Caco-2 (cell line): ENCODE results near the gene MSL3. TPM values are rescaled to one million over a fixed set of nuclear protein-coding genes. Genes with fewer than 3 reads are reported as not detected.

Experiments used
- BruUV-seq: library from RNA; stranded (reverse); fragments of 400-500 nt; replicated peaks from 2 replicates; lab custom pipeline; 2021; lab: Mats Ljungman, UMichigan
- CTCF ChIA-PET: fragments of 300-600 bp; sonication (Branson Sonifier 250); formaldehyde crosslinking; loops from one replicate; lab custom pipeline; 2022; ENCODE audit warnings: antibody characterized with exemption; lab: Charles Lee
- POLR2A ChIA-PET: fragments of 300-600 bp; sonication (Branson Sonifier 250); formaldehyde crosslinking; loops from one replicate; lab custom pipeline; 2022; ENCODE audit warnings: antibody characterized with exemption; lab: Charles Lee
- DNase-seq, 2 experiments: peaks; one replicate each; pipeline versions ENCODE4 v3.0.0 to v3.0.0-alpha.2; 2020 to 2022
- H3K27me3 ChIP-seq: replicated peaks from 2 replicates; pipeline ENCODE4 v1.6.0; 2011; ENCODE audit warnings: low read length; ENCODE audit not compliant: control insufficient read depth, insufficient read depth
- H3K36me3 ChIP-seq: 2 replicates; pipeline ENCODE4 v1.5.1; 2011; ENCODE audit warnings: low read length; ENCODE audit not compliant: control insufficient read depth, insufficient read depth
- H3K4me1 ChIP-seq: fragments of 250-450 bp; sonication (Bioruptor Pico); 2 replicates; pipeline ENCODE4 v1.5.1; 2020; ENCODE audit warnings: mild to moderate bottlenecking
- H3K4me3 ChIP-seq: 2 replicates; pipeline ENCODE4 v1.5.1; 2011; ENCODE audit warnings: low read depth, mild to moderate bottlenecking, control low read depth, low read length
- H3K9me3 ChIP-seq: fragments of 250-450 bp; sonication (Bioruptor Pico); 2 replicates; pipeline ENCODE4 v1.5.1; 2020; ENCODE audit warnings: mild to moderate bottlenecking, moderate library complexity
- H3K27ac Mint-ChIP-seq: one replicate; pipeline ENCODE4 v1.8.0; 2022; ENCODE audit warnings: mixed read lengths; ENCODE audit not compliant: unreplicated experiment
- H3K27me3 Mint-ChIP-seq: one replicate; pipeline ENCODE4 v1.8.0; 2022; ENCODE audit warnings: mixed read lengths; ENCODE audit not compliant: insufficient read depth, unreplicated experiment
- H3K36me3 Mint-ChIP-seq: one replicate; pipeline ENCODE4 v1.8.0; 2022; ENCODE audit warnings: mild to moderate bottlenecking, mixed read lengths; ENCODE audit not compliant: insufficient read depth, unreplicated experiment
- H3K4me1 Mint-ChIP-seq: one replicate; pipeline ENCODE4 v1.8.0; 2022; ENCODE audit warnings: low read depth, mixed read lengths; ENCODE audit not compliant: unreplicated experiment
- H3K4me3 Mint-ChIP-seq: one replicate; pipeline ENCODE4 v1.8.0; 2022; ENCODE audit warnings: mild to moderate bottlenecking, moderate library complexity, mixed read lengths; ENCODE audit not compliant: unreplicated experiment
- H3K9me3 Mint-ChIP-seq: one replicate; pipeline ENCODE4 v1.8.0; 2022; ENCODE audit warnings: mixed read lengths; ENCODE audit not compliant: unreplicated experiment
- intact Hi-C: fragments of 100-400 bp; cut with micrococcal nuclease; formaldehyde crosslinking; loops from one replicate; pipeline ENCODE4 v1.10.0; 2022; ENCODE audit not compliant: unreplicated experiment
- total RNA-seq: library from RNA; stranded (reverse); gene quantifications from 2 replicates; pipeline ENCODE4 v1.2.3, GENCODE V29; 2022
- TF ChIP-seq, protein P1 (sequence below), 2 experiments: fragments of 200-600 bp in 1 of 2; IDR thresholded peaks; 1 replicate in 1 of 2; 2 replicates in 1 of 2; pipeline versions ENCODE4 v1.5.1 to v1.8.0; 2011 to 2022; ENCODE audit warnings: antibody characterized with exemption in 1 of 2, control low read depth in 1 of 2, inconsistent platforms in 1 of 2, low read depth in 1 of 2, low read length in 1 of 2, mild to moderate bottlenecking in 1 of 2, moderate library complexity in 1 of 2; ENCODE audit not compliant: insufficient read depth in 1 of 2, severe bottlenecking in 1 of 2, unreplicated experiment in 1 of 2

The MSL3 gene
- total RNA-seq, 1 experiment from 2014 or later: 14.0 TPM

DNA sequence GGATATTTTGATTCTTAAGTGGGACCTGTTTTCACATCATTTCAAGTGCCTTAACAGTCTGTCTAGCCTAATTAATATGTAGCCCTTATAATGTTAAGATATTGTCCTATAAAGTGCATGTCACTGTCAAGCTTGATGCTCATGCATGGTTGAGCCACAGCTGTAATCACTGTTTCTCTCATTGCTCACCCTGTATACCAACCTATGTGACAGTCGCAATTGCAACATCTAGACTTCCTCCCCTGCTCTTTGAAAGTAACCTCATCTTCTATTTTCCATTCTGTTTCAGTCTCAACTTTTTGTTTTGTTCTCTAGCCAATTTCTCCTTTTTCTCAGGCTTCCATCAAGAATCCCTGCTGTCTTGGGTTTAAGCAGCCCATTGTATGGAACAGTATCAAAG lies 24.4 kb upstream of the MSL3 start:
- Mint-ChIP-seq H3K9me3 (no peaks in the 10 kb centered on the region), H3K4me3 (no peak overlapping the region), H3K27me3 (peaks cover 4% of the 10 kb centered on the region), H3K36me3 (no peaks in the 10 kb centered on the region), H3K27ac (no peak overlapping the region), H3K4me1 (no peaks in the 10 kb centered on the region)
- Histone ChIP-seq H3K9me3 (no peaks in the 10 kb centered on the region), H3K4me1 (no peaks in the 10 kb centered on the region), H3K36me3 (no peaks in the 10 kb centered on the region), H3K27me3 (no peaks in the 10 kb centered on the region), H3K4me3 (no peak overlapping the region)
- DNase-seq: no peak
- ChIA-PET CTCF (no interaction called here), POLR2A (no interaction called here)
- no TSS peak for BruUV-seq
- TF ChIP-seq, protein P1, sequence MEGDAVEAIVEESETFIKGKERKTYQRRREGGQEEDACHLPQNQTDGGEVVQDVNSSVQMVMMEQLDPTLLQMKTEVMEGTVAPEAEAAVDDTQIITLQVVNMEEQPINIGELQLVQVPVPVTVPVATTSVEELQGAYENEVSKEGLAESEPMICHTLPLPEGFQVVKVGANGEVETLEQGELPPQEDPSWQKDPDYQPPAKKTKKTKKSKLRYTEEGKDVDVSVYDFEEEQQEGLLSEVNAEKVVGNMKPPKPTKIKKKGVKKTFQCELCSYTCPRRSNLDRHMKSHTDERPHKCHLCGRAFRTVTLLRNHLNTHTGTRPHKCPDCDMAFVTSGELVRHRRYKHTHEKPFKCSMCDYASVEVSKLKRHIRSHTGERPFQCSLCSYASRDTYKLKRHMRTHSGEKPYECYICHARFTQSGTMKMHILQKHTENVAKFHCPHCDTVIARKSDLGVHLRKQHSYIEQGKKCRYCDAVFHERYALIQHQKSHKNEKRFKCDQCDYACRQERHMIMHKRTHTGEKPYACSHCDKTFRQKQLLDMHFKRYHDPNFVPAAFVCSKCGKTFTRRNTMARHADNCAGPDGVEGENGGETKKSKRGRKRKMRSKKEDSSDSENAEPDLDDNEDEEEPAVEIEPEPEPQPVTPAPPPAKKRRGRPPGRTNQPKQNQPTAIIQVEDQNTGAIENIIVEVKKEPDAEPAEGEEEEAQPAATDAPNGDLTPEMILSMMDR (IDR thresholded peaks at IDR 0.05; ENCODE audit: insufficient read depth in 1 of 2, low read depth in 1 of 2, low read length in 1 of 2, severe bottlenecking in 1 of 2, unreplicated experiment in 1 of 2): no peak
- intact Hi-C loops: no loop called here

DNA sequence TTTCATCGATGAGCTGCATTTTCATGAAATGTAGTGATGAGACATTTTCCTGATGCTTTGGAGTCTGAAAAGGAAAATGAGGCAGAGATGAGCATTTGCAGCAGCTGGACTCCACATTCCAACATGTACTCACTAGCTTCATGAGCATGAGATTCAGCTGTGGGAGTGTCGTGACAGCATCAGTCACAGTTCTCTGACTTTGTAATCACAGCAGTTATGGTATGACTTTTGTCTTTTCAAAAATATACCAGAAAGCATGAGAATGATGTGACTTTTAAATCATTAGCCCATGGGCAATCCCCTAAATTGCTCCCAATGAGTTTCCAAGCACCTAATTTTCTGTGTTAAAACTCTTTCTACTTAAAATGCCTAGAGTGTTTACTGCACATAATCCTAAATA lies 18.3 kb upstream of the MSL3 start:
- no peak overlapping the region for H3K4me3 Mint-ChIP-seq
- peaks cover 3% of the 10 kb centered on the region for H3K27me3 Mint-ChIP-seq
- TF ChIP-seq, protein P1 (IDR thresholded peaks at IDR 0.05; ENCODE audit: insufficient read depth in 1 of 2, low read depth in 1 of 2, low read length in 1 of 2, severe bottlenecking in 1 of 2, unreplicated experiment in 1 of 2): no peak
- Histone ChIP-seq H3K9me3 (no peaks in the 10 kb centered on the region), H3K4me1 (no peaks in the 10 kb centered on the region), H3K36me3 (no peaks in the 10 kb centered on the region), H3K4me3 (no peak overlapping the region), H3K27me3 (no peaks in the 10 kb centered on the region)
- H3K9me3 Mint-ChIP-seq: no peaks in the 10 kb centered on the region
- peaks cover 6% of the 10 kb centered on the region for H3K4me1 Mint-ChIP-seq
- intact Hi-C loops: no loop called here
- no TSS peak for BruUV-seq
- ChIA-PET CTCF (no interaction called here), POLR2A (no interaction called here)
- DNase-seq: no peak
- no peak overlapping the region for H3K27ac Mint-ChIP-seq
- H3K36me3 Mint-ChIP-seq: no peaks in the 10 kb centered on the region

DNA sequence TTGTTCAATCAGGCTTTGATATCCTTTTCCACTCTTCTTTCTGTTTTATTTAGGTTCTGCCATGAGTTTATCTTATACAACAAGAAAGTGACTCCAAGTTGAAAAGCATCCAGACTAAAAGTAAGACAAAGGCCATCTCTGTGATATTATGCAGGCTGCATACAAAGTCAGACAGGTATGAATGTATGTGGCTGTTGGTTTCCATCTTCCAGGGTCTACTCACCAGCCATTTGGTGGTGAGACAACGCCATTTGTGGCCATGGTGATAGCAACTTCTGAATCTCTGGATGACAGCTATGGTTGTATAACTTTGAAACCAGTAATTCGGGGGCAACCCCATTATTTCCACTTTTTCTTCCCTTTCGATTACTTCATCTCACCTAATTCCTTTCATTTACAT lies 17.2 kb upstream of the MSL3 start:
- no peaks in the 10 kb centered on the region for H3K9me3 ChIP-seq
- H3K27me3 ChIP-seq: no peaks in the 10 kb centered on the region
- H3K27me3 Mint-ChIP-seq: peaks cover 3% of the 10 kb centered on the region
- ChIA-PET POLR2A (no interaction called here), CTCF (no interaction called here)
- intact Hi-C loops: no loop called here
- BruUV-seq: no TSS peak
- no peaks in the 10 kb centered on the region for H3K9me3 Mint-ChIP-seq
- no peak overlapping the region for H3K27ac Mint-ChIP-seq
- no peaks in the 10 kb centered on the region for H3K4me1 ChIP-seq
- H3K36me3 ChIP-seq: no peaks in the 10 kb centered on the region
- DNase-seq: no peak
- H3K4me3 ChIP-seq: no peak overlapping the region
- H3K36me3 Mint-ChIP-seq: no peaks in the 10 kb centered on the region
- peaks cover 6% of the 10 kb centered on the region for H3K4me1 Mint-ChIP-seq
- no peak overlapping the region for H3K4me3 Mint-ChIP-seq
- TF ChIP-seq, protein P1 (IDR thresholded peaks at IDR 0.05; ENCODE audit: insufficient read depth in 1 of 2, low read depth in 1 of 2, low read length in 1 of 2, severe bottlenecking in 1 of 2, unreplicated experiment in 1 of 2): no peak
